Activated CD4-positive, CD25-positive, alpha-beta regulatory T cell treated with anti-CD3 and anti-CD28 coated beads, Interleukin-2, amount 50 U/mL, for 16 hours (primary cell): ENCODE data around the gene DENND6B.

ENCODE experiments used
- DNase-seq: peaks from one replicate; pipeline ENCODE4 v3.0.0-alpha.2; 2020; ENCODE audit warnings: low read depth, low spot score

Gene DENND6B

GRCh38 chr22:50316114-50317065, 10.4 kb downstream of the DENND6B start:
- DNase-seq = no peak

DNA sequence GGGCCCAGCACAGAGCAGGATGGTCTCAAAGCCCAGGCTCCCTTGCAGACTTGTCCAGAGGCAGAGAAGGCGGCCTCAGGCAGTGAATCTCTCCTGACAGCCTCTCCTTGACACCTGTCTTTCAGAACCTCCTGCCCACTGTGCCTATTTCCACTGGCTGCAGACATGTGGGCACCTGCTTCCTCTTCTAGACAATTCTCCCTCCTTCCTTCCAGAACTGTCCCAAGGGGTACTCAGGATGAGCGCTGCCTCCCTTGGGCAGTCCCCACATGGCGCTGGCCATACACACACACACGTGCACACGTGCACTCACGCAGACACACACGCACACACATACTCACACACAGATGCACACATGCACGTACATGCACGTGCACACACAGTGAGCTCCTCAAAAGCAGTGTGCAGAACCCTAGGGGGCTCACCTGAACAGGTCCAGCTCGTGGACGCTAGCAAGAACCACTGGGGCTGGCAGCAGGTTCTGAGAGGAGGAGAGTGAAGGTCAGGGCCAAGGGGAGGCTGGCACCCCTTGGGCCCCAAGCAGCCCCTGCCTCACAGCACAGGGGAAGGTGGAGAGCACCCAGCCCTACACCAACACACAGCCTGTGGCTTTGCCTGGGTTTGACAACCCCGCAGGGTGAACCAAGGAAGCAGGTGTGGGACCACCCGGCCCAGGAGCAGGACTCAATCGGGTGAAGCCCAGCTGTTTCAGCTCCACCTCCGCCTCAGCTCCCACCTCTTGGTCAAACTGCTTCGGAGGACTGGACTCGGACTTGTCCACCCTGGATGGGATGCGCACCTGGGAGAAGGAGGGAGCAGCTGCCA, 11.3 kb downstream of the DENND6B start:
- no peak for DNase-seq

- peak; percentile 34 for DNase-seq
These were observed 12.1 kb downstream of the DENND6B start for GRCh38 chr22:50314455-50315288.

GRCh38 chr22:50314081-50314454, 12.7 kb downstream of the DENND6B start:
- DNase-seq = no peak

- DNase-seq = no peak
These were observed 13.2 kb downstream of the DENND6B start for GRCh38 chr22:50313600-50313999.

DNA sequence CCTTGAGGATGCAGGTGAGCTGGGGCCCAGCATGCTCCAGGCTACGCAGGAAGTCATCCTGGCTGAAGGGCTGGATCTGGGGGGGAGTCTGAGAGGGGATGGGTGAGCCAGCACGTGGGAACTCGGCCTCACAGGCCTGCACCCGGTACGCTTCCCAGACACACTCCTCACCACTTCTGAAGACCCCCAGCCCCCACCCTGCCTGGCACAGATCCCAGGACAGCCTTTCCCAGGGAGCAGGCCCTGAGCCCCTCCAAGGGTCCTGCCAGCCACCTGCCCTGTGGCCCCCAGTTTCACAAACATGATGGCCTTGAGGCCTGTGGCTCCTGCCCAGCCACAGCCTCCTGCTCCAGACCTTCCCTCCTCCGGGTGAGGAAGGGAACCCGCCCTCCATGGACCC, 13.8 kb downstream of the DENND6B start:
- DNase-seq = no peak

DNA sequence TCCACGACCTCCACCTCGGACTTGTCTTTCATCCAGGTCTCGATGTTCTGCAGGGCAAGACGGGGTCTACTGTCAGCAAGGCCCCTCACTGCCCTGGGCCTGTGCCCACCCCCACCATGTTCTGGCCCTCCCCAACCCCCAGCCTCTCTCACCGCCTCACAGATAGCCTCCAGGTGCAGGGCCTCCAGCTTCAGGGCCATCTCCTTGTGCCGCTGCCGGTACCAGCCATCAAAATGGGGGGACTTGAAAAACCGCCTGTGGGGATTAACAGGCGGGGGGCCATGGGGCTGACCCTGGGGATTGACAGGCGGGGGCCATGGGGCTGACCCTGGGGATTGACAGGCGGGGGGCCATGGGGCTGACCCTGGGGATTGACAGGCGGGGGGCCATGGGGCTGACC, 14.4 kb downstream of the DENND6B start:
- no peak for DNase-seq

DNA sequence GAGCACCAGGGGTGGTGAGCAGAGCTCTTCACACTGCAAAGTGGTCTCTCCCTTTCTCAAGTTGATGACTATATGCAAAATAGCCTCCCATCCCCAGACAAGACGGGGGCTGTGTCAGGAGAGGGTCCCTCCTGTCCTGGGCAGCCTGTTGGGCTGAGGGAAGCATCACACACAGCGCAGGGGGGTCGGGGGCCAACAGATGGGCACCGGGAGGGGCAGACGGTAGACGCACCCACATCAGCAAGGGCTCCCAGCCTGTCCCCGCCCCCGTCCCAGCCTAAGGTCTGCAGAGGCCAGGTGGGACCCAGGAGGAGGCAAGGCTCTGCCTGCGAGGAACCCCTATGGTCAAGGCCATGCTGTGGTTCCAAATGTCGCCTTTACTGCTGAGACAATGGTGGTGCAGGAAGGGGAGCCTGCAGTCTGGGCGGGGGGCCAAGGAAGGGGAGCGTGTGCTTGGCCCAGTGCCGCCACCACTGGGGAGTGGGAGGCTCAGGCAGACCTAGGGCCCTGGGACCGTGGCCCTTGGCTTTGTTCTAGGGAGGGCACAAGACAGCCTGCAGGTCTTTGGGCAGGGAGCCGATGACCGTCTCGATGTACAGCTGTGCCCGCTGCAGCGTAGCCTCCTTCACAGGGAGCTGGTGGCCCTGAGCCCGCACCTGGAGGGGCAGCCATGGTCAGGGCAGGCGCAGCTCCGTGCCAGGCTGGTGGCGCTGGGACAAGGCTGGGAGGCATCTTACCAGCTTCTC, 15.0 kb downstream of the DENND6B start:
- no peak for DNase-seq

- no peak for DNase-seq
These were observed 15.8 kb downstream of the DENND6B start for GRCh38 chr22:50310949-50311444.

GRCh38 chr22:50310031-50310722, 16.6 kb downstream of the DENND6B start:
- DNase-seq = no peak

DNA sequence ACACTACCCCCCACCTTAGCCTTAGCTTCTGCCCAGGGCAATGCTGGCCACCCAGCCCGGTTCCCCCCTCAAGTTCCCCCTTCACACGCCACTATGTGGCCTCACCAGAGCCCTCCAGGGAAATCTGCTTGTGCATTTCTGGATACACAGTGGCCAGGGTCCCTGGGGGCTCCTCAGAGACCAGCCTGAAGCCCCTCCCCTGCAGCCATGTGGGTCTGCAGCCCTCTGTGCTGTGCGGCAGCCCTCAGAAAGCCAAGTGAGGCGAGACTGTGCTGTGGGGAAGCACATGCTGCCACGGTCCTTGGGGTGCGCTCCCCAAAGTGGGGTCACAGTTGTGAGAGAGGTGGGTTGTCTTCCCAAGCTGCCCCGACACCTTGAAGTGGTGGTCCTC, 17.2 kb downstream of the DENND6B start:
- DNase-seq = no peak

GRCh38 chr22:50308986-50309600, 17.7 kb downstream of the DENND6B start:
- no peak for DNase-seq

- no peak for DNase-seq
These were observed 18.2 kb downstream of the DENND6B start for GRCh38 chr22:50308597-50308935.

DNA sequence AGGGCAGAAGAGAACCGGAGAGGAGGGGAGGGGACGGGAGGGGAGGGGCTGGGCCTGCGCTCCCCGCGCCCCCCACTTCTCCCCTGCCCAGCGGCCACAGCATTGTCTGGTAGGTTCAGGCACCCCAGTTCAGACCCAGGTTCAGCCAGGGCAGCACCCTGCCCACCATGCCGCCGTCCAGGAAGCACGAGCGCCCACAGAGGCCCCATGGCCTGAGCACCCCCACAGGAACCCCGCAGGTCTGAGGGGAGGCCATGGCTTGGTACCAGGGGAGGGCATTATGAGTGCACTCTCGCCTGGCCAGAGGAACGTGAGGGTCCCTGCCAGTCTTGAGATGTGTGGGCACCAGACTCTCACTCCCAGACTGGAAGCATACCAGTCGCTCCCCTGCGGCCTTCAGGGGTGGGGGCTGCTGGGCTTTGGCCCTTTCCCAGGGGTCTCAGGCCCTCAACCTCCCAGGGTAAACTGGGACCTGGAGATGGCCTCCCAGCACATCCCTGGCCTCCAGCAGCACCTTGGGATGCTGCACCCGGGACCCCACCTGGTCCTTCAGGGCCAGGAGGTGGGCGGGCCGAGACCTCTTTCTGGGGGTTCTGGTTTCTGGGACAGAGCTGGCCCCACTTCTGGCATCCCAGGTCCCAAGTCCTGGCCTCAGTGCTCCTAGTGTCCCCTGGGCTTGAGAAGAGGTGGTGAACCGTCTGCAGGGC, 18.8 kb downstream of the DENND6B start:
- no peak for DNase-seq

GRCh38 chr22:50306753-50307749, 19.8 kb downstream of the DENND6B start, which contains the start of gene PLXNB2:
PLXNB2 (minus strand) TSS chr22:50307646; CDS start chr22:50290584, 17,062 bp downstream.
- no peak for DNase-seq

- no peak for DNase-seq
These were observed 20.8 kb downstream of the DENND6B start for GRCh38 chr22:50305923-50306566.

- no peak for DNase-seq
These were observed 21.4 kb downstream of the DENND6B start for GRCh38 chr22:50305393-50305922.
